BE2C (cell line): ENCODE measurements around the gene HNRNPA3.
"Not testable (repeated sequence)": the region's sequence is repeated elsewhere in the genome, so short reads cannot be mapped to it uniquely, and the experiment has no call there.

ENCODE experiments used
- DNase-seq: peaks from one replicate; pipeline ENCODE4 v3.0.0-alpha.2; 2020
- H3K27me3 ChIP-seq: fragments of 250-450 bp; sonication (Bioruptor Pico); 2 replicates; pipeline ENCODE4 v1.5.1; 2020; ENCODE audit warnings: mild to moderate bottlenecking
- H3K36me3 ChIP-seq: fragments of 250-450 bp; sonication (Bioruptor Pico); 2 replicates; pipeline ENCODE4 v1.5.1; 2020; ENCODE audit warnings: mild to moderate bottlenecking
- H3K4me1 ChIP-seq: fragments of 250-450 bp; sonication (Bioruptor Pico); 2 replicates; pipeline ENCODE4 v1.5.1; 2020
- H3K4me3 ChIP-seq: 2 replicates; pipeline ENCODE4 v1.5.1; 2011; ENCODE audit warnings: low read depth, low read length
- H3K9me3 ChIP-seq: fragments of 250-450 bp; sonication (Bioruptor Pico); 2 replicates; pipeline ENCODE4 v1.5.1; 2020
- TF ChIP-seq, protein P1 (sequence below): IDR thresholded peaks from 2 replicates; pipeline ENCODE4 v1.5.1; 2012; ENCODE audit warnings: mild to moderate bottlenecking, low read depth, low read length

The HNRNPA3 gene

DNA sequence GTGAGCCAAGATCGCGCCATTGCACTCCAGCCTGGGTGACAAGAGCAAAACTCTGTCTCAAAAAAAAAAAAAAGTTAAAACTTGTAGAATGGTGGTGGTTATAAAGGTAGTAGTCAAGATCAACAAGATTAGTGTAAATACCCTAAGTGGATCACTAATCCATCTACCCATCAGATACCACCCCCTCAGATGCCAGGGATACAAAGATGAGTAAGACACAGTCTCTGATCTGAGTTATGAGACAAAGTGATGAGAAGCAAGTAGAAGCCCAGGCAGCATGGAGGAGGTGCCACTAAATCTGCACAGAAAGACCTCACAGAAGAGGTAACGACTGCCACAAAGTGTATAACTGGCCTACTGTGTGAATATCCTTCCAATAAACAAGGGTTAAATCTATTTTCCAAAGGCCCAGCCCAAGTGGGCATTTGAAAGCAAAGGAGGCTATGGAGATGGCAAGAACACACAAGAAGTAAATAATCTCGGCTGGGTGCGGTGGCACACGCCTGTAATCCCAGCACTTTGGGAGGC, 31.7 kb downstream of the HNRNPA3 start:
- TF ChIP-seq, protein P1, sequence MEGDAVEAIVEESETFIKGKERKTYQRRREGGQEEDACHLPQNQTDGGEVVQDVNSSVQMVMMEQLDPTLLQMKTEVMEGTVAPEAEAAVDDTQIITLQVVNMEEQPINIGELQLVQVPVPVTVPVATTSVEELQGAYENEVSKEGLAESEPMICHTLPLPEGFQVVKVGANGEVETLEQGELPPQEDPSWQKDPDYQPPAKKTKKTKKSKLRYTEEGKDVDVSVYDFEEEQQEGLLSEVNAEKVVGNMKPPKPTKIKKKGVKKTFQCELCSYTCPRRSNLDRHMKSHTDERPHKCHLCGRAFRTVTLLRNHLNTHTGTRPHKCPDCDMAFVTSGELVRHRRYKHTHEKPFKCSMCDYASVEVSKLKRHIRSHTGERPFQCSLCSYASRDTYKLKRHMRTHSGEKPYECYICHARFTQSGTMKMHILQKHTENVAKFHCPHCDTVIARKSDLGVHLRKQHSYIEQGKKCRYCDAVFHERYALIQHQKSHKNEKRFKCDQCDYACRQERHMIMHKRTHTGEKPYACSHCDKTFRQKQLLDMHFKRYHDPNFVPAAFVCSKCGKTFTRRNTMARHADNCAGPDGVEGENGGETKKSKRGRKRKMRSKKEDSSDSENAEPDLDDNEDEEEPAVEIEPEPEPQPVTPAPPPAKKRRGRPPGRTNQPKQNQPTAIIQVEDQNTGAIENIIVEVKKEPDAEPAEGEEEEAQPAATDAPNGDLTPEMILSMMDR = no peak
- Histone ChIP-seq H3K9me3 (no peaks in the 10 kb centered on the region), H3K4me1 (peaks cover 4% of the 10 kb centered on the region), H3K27me3 (no peaks in the 10 kb centered on the region), H3K36me3 (no peaks in the 10 kb centered on the region), H3K4me3 (no peak overlapping the region)
- DNase-seq = no peak

DNA sequence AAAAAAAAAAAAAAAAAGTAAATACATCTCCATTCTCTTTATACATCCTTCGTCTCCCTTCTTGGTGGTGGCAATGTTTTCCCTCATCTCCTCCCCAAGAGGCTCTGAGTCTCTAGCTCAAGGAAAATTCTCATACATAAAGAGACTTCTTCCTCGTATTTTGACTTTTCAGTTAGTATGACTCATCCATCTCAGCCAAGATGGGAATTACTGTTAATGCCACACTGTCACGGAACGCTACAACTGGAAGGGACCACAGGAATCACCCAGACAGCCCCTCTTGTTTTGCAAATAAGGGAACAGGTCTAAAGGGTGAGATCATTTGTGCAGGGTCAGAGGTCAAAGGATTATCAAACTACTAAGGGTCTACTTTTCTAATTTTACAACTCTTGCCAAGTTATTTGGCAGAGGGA, 32.4 kb downstream of the HNRNPA3 start:
- TF ChIP-seq, protein P1 = no peak
- H3K36me3 ChIP-seq = no peaks in the 10 kb centered on the region
- H3K9me3 ChIP-seq = no peaks in the 10 kb centered on the region
- H3K4me1 ChIP-seq = peaks cover 4% of the 10 kb centered on the region
- no peak overlapping the region for H3K4me3 ChIP-seq
- DNase-seq = no peak
- H3K27me3 ChIP-seq = no peaks in the 10 kb centered on the region

DNA sequence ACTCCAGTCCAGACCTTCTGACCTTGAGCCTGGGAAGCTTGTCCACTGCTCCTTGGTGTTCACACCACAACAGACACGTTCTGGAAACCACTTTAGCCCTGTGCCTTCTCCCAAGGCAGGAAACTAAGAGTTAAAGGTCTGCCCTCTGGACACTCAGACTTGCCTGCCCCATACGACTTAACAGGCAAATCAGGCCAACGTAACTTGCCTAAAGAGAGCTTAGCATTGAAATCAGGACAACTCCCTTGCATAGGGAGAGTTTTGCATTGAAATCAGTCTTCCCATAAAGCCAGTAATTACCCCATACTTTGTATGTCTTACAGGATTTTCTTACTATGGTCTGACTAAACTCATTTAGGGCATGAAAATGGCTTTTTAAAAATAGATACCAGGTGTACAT, 33.4 kb downstream of the HNRNPA3 start:
- H3K36me3 ChIP-seq = no peaks in the 10 kb centered on the region
- H3K27me3 ChIP-seq = no peaks in the 10 kb centered on the region
- DNase-seq = no peak
- TF ChIP-seq, protein P1 = no peak
- no peak overlapping the region for H3K4me3 ChIP-seq
- H3K9me3 ChIP-seq = no peaks in the 10 kb centered on the region
- peaks cover 4% of the 10 kb centered on the region for H3K4me1 ChIP-seq

DNA sequence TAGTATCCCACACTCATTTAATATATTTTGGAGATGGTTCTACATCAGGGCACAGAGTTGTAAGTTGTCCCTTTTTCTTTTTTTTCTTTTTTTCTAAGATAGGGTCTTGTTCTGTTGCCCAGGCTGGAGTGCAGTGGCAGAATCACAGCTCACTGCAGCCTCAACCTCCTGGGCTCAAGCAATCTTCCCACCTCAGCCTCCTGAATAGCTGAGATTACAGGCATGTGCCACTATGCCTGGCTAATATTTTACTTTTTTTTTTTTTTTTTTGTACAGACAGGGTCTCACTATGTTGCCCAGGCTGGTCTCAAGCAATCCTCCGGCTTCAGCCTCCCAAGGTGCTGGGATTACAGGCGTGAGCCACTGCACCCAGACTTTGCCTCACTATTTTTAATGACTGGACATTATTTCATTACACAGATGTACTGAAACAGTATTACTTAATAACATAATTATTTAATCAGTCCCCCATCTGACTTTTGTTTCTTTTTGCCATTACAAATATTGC, 34.0 kb downstream of the HNRNPA3 start:
- H3K27me3 ChIP-seq, H3K9me3 ChIP-seq, DNase-seq, H3K4me3 ChIP-seq, H3K36me3 ChIP-seq, H3K4me1 ChIP-seq: not testable (repeated sequence)

DNA sequence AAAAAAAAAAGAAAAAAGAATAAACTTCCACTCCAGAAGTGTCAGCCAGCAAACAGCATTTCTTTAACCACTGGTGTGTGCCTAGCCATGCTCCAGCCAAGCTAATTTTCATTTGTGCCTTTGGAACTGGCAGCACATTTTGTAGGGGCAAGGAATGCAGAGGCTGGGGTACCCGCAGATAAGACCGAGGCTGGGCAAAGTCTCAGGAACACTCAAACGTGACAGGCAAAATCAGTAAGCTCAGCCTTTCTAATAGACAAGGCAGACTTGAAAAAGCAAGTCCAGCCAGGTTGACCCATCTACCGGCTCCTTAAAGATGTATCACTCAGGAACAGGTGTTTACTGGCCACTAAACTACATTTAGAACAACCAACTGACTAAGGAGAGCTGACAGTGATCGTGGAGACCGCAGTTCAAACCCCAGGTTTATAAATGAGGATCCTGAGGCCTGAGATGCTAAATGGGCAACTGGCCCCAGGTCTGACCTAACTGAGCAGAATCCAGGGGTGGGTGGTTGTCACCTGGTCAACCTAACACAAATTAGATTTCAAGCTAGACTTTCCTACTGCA, 35.2 kb downstream of the HNRNPA3 start:
- Histone ChIP-seq H3K4me1 (no peaks in the 10 kb centered on the region), H3K36me3 (no peaks in the 10 kb centered on the region), H3K4me3 (no peak overlapping the region), H3K27me3 (no peaks in the 10 kb centered on the region), H3K9me3 (no peaks in the 10 kb centered on the region)
- DNase-seq = no peak
- TF ChIP-seq, protein P1 = no peak

DNA sequence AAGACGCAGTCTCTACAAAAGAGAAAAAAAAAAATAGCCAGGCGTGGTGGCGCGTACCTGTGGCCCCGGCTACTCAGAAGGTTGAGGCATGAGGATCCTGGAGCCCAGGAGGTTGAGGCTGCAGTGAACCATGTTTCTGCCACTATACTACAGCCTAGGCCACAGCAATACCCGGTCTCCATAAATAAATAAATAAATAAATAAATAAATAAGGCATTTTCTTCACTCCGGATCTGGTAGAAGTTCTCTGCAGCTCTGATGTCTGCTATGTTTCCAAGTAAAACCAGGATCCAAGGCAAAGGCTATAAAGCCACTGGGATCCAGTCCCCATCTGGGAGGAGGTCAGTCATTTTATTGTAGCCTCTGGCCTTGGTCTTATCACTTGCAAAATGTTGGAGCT, 36.4 kb downstream of the HNRNPA3 start:
- no peaks in the 10 kb centered on the region for H3K4me1 ChIP-seq
- DNase-seq = no peak
- no peak overlapping the region for H3K4me3 ChIP-seq
- no peaks in the 10 kb centered on the region for H3K9me3 ChIP-seq
- H3K36me3 ChIP-seq = no peaks in the 10 kb centered on the region
- TF ChIP-seq, protein P1 = no peak
- no peaks in the 10 kb centered on the region for H3K27me3 ChIP-seq
